K562 (cell line): ENCODE results near the gene OR4D9. TPM values are rescaled to one million over a fixed set of nuclear protein-coding genes. Genes with fewer than 3 reads are reported as not detected.
A peak's percentile ranks its signal among the peaks of the same experiment; 100 is the strongest.
"Not testable (repeated sequence)": the region's sequence is repeated elsewhere in the genome, so short reads cannot be mapped to it uniquely, and the experiment has no call there.

Experiments
- BACH1 ChIP-seq: fragments of 200-800 bp; sonication (Bioruptor generic); IDR thresholded peaks from 2 replicates; pipeline ENCODE4 v1.6.1; 2016; ENCODE audit warnings: missing genetic modification characterization, missing compliant biosample characterization
- BRD9 ChIP-seq: fragments of 450-650 bp; IDR thresholded peaks from 2 replicates; pipeline ENCODE4 v1.6.1; 2018; ENCODE audit warnings: low read depth; ENCODE audit not compliant: partially characterized antibody
- CHAMP1 ChIP-seq: fragments of 450-650 bp; IDR thresholded peaks from 2 replicates; pipeline ENCODE4 v1.6.1; 2016; ENCODE audit warnings: mild to moderate bottlenecking
- DMBX1 ChIP-seq: fragments of 250-450 bp; sonication (Bioruptor Pico); IDR thresholded peaks from 2 replicates; pipeline ENCODE4 v1.8.0; 2022; ENCODE audit warnings: inconsistent platforms, mild to moderate bottlenecking, moderate library complexity, borderline replicate concordance
- EP400 ChIP-seq: fragments of 450-650 bp; IDR thresholded peaks from 2 replicates; pipeline ENCODE4 v1.6.1; 2017; ENCODE audit warnings: antibody characterized with exemption, mild to moderate bottlenecking, moderate library complexity
- ESRRA ChIP-seq: fragments of 450-650 bp; IDR thresholded peaks from 2 replicates; pipeline ENCODE4 v1.6.1; 2014; ENCODE audit warnings: low read depth, mild to moderate bottlenecking, moderate library complexity, borderline replicate concordance
- HDAC1 ChIP-seq, 2 experiments: fragments of 450-650 bp; IDR thresholded peaks; 2 replicates each; pipeline ENCODE4 v1.6.1; 2016 to 2017; ENCODE audit warnings: inconsistent platforms in 1 of 2, mild to moderate bottlenecking in 1 of 2, moderate library complexity in 1 of 2
- HINFP ChIP-seq: fragments of 450-650 bp; conservative IDR thresholded peaks from 2 replicates; pipeline ENCODE4 v1.6.1; 2016; ENCODE audit warnings: missing genetic modification characterization, low read depth, mild to moderate bottlenecking, control low read depth, missing compliant biosample characterization
- HLTF ChIP-seq: fragments of 450-650 bp; IDR thresholded peaks from 2 replicates; pipeline ENCODE4 v1.6.1; 2016
- JUN ChIP-seq, 2 experiments: sonication (generic) in 1 of 2; formaldehyde crosslinking in 1 of 2; IDR thresholded peaks; 2 replicates each; pipeline versions ENCODE4 v1.6.1 to v1.8.0; 2012 to 2022; ENCODE audit warnings: borderline replicate concordance in 2 of 2, mild to moderate bottlenecking in 2 of 2, improper control_type of control experiment in 1 of 2, low read depth in 1 of 2, low read length in 1 of 2, missing genetic modification reagents in 1 of 2
- KLF6 ChIP-seq: fragments of 250-450 bp; sonication (Bioruptor Pico); IDR thresholded peaks from 2 replicates; pipeline ENCODE4 v1.4.0; 2020; ENCODE audit warnings: mild to moderate bottlenecking, moderate library complexity, borderline replicate concordance
- RFX1 ChIP-seq: fragments of 450-650 bp; IDR thresholded peaks from 2 replicates; pipeline ENCODE4 v1.6.1; 2016; ENCODE audit warnings: mild to moderate bottlenecking, moderate library complexity
- TEAD1 ChIP-seq, 2 experiments: fragments of 450-650 bp in 1 of 2; sonication (generic) in 1 of 2; formaldehyde crosslinking; IDR thresholded peaks; 2 replicates each; pipeline versions ENCODE4 v1.4.0 to v1.8.0; 2020 to 2022; ENCODE audit warnings: mild to moderate bottlenecking in 2 of 2, missing genetic modification reagents in 1 of 2
- TRIM25 ChIP-seq: fragments of 450-650 bp; IDR thresholded peaks from 2 replicates; pipeline ENCODE4 v1.7.0; 2016; ENCODE audit warnings: borderline replicate concordance
- TSHZ1 ChIP-seq: fragments of 250-450 bp; sonication (Bioruptor Pico); IDR thresholded peaks from 2 replicates; pipeline ENCODE4 v1.4.0; 2020; ENCODE audit warnings: mild to moderate bottlenecking, moderate library complexity
- ZBED1 ChIP-seq: IDR thresholded peaks from 2 replicates; pipeline ENCODE4 v1.6.1; 2014
- ZNF766 ChIP-seq: fragments of 200-800 bp; sonication (Bioruptor generic); conservative IDR thresholded peaks from 2 replicates; pipeline ENCODE4 v1.6.1; 2016; ENCODE audit warnings: missing genetic modification characterization, missing compliant biosample characterization
- polyA plus RNA-seq, 8 experiments: library from polyadenylated mRNA; depleted of rRNA in 4 of 8; stranded (reverse) in 5 of 8; unstranded in 3 of 8; fragments of >200 nt; fragmentation: Nextera tagmentation in 2 of 8; fragmentation: Illumina TruSeq in 1 of 8; extraction: Ambion mirVana in 2 of 8; extraction: Trizol in 1 of 8; gene quantifications; 2 replicates each; pipeline versions ENCODE4 v1.2.1 to v1.2.3, GENCODE V29; 2011 to 2014; ENCODE audit warnings: inconsistent platforms in 1 of 8, missing spikeins in 1 of 8
- total RNA-seq, 7 experiments: library from RNA; depleted of rRNA in 6 of 7; stranded (reverse); fragments of >200 nt in 6 of 7; fragmentation: Illumina TruSeq in 2 of 7; extraction: Trizol in 2 of 7; gene quantifications; 2 replicates each; pipeline versions ENCODE4 v1.2.1 to v1.2.3, GENCODE V29; 2011 to 2021; ENCODE audit warnings: low replicate concordance in 1 of 7

Gene OR4D9
- total and polyA plus RNA-seq, 9 of the 15 experiments (the other 6 are each of a cell fraction or from before 2014, with no cell fraction given): not detected

GRCh38 chr11:59547605-59548308 is 36.4 kb downstream of the OR4D9 start (continued):
- TF ChIP-seq HLTF (peak; percentile 93; the same call in 1 of the 2 replicates), ESRRA (peak; percentile 86; the same call in 1 of the 2 replicates), HDAC1 (IDR thresholded peaks at IDR 0.05) (peak; percentile 83 to 87; a peak in 3 of 4 replicates), DMBX1 (CRISPR knock-in tag) (peak; percentile 85), HINFP (tag) (peak; percentile 69), KLF6 (CRISPR knock-in tag) (peak; percentile 74), EP400 (peak; percentile 62), CHAMP1 (peak; percentile 91), ZNF766 (CRISPR knock-in tag) (0 out of 2 replicates have a peak, but pooled peaks have one; percentile 57), BRD9 (peak; percentile 93), TSHZ1 (CRISPR knock-in tag) (peak; percentile 68; the same call in 1 of the 2 replicates), TRIM25 (peak; percentile 72; the same call in 1 of the 2 replicates), TEAD1 (CRISPR knock-in tag; IDR thresholded peaks at IDR 0.05) (peak in 1 of 2 experiments; percentile 83; a peak in 2 of 4 replicates), JUN (IDR thresholded peaks at IDR 0.05; ENCODE audit: borderline replicate concordance, low read depth, low read length) (peak; percentile 22; the same call in 1 of the 2 replicates), BACH1 (peak; percentile 58), ZBED1 (0 out of 2 replicates have a peak, but pooled peaks have one; percentile 23), RFX1 (peak; percentile 85)
- TF ChIP-seq JUN (CRISPR knock-in tag; IDR thresholded peaks at IDR 0.05; ENCODE audit: borderline replicate concordance): not testable (repeated sequence)
